HEK293T (cell line): ENCODE data around the gene PANX2.

Source experiments
- CTCF ChIA-PET: fragments of 350-600 bp; formaldehyde crosslinking; extraction: SDS; loops from one replicate; lab custom pipeline; 2021; ENCODE audit warnings: antibody characterized with exemption, inconsistent platforms; lab: Yijun Ruan, JAX
- POLR2A ChIA-PET: fragments of 350-600 bp; formaldehyde crosslinking; extraction: SDS; loops from one replicate; lab custom pipeline; 2020; ENCODE audit warnings: antibody characterized with exemption, inconsistent platforms; lab: Yijun Ruan, JAX
- DNase-seq: peaks from one replicate; pipeline ENCODE4 v3.0.0; 2012; ENCODE audit warnings: mixed read lengths; ENCODE audit errors: extremely low spot score
- ARNT ChIP-seq: fragments of 450-650 bp; IDR thresholded peaks from 2 replicates; pipeline ENCODE4 v1.6.1; 2017; ENCODE audit warnings: mild to moderate bottlenecking
- BHLHE40 ChIP-seq: fragments of 450-650 bp; IDR thresholded peaks from 2 replicates; pipeline ENCODE4 v1.6.1; 2016; ENCODE audit warnings: mild to moderate bottlenecking, moderate library complexity, borderline replicate concordance
- CTBP1 ChIP-seq: fragments of 450-650 bp; IDR thresholded peaks from 2 replicates; pipeline ENCODE4 v1.6.1; 2016; ENCODE audit warnings: borderline replicate concordance
- ELF4 ChIP-seq: fragments of 450-650 bp; IDR thresholded peaks from 2 replicates; pipeline ENCODE4 v1.6.1; 2017; ENCODE audit warnings: antibody characterized with exemption
- FOXA1 ChIP-seq: fragments of 450-650 bp; IDR thresholded peaks from 2 replicates; pipeline ENCODE4 v1.6.1; 2016; ENCODE audit warnings: mild to moderate bottlenecking
- FOXK2 ChIP-seq: fragments of 450-650 bp; IDR thresholded peaks from 2 replicates; pipeline ENCODE4 v1.6.1; 2016; ENCODE audit warnings: mild to moderate bottlenecking
- FOXM1 ChIP-seq: fragments of 450-650 bp; IDR thresholded peaks from 2 replicates; pipeline ENCODE4 v1.6.1; 2017; ENCODE audit warnings: mild to moderate bottlenecking, borderline replicate concordance
- HDGF ChIP-seq: fragments of 450-650 bp; IDR thresholded peaks from 2 replicates; pipeline ENCODE4 v1.6.1; 2017; ENCODE audit warnings: antibody characterized with exemption, borderline replicate concordance
- L3MBTL2 ChIP-seq: fragments of 450-650 bp; conservative IDR thresholded peaks from 2 replicates; pipeline ENCODE4 v1.6.1; 2016; ENCODE audit warnings: mild to moderate bottlenecking
- LEF1 ChIP-seq: fragments of 450-650 bp; IDR thresholded peaks from 2 replicates; pipeline ENCODE4 v1.6.1; 2017; ENCODE audit warnings: mild to moderate bottlenecking, borderline replicate concordance
- NFRKB ChIP-seq: fragments of 450-650 bp; IDR thresholded peaks from 2 replicates; pipeline ENCODE4 v1.6.1; 2016; ENCODE audit warnings: mild to moderate bottlenecking, moderate library complexity
- SP1 ChIP-seq: fragments of 450-650 bp; IDR thresholded peaks from 2 replicates; pipeline ENCODE4 v1.6.1; 2017
- SUZ12 ChIP-seq: fragments of 450-650 bp; IDR thresholded peaks from 2 replicates; pipeline ENCODE4 v1.6.1; 2016; ENCODE audit warnings: mild to moderate bottlenecking
- TARDBP ChIP-seq: fragments of 450-650 bp; IDR thresholded peaks from 2 replicates; pipeline ENCODE4 v1.6.1; 2016
- ZNF384 ChIP-seq: fragments of 450-650 bp; IDR thresholded peaks from 2 replicates; pipeline ENCODE4 v1.6.1; 2016
- TF ChIP-seq, protein P1 (sequence below): fragments of 450-650 bp; IDR thresholded peaks from 2 replicates; pipeline ENCODE4 v1.6.1; 2016

The PANX2 gene

DNA sequence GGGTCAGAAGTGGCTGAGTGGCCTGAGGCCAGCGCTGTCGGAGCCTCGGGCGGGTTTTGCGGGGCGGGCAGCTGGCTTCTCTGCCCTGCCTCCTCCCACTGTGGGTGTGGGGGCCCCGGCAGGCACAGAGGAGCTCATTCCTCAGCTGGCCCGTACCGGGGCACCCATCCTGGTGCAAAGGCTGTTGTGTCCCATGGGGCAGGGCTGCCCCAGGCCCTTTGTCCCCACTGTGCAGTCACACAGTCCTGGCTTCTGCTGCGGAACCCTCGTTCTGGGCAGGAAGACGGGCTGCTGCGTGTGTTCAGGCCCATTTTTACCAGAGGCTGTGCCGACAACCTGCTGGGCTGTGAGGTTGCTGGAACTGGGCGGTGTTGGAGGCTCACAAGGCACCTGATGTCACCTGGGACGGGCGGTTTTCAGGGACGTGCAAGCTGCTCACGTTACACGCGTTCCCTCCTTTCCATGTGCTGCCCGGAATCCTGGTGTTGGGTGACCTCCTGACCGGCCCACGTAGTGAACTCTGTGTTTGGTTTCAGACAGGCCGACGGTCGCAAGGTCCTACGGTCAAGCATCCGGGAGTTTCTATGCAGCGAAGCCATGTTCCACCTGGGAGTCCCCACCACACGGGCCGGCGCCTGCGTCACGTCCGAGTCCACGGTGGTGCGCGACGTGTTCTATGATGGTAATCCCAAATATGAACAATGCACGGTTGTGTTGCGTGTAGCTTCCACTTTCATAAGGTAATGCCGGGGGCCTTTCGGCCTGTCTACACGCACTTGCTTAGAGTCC lies 35.4 kb downstream of the PANX2 start:
- no peak for TF ChIP-seq ARNT
- TF ChIP-seq, protein P1, sequence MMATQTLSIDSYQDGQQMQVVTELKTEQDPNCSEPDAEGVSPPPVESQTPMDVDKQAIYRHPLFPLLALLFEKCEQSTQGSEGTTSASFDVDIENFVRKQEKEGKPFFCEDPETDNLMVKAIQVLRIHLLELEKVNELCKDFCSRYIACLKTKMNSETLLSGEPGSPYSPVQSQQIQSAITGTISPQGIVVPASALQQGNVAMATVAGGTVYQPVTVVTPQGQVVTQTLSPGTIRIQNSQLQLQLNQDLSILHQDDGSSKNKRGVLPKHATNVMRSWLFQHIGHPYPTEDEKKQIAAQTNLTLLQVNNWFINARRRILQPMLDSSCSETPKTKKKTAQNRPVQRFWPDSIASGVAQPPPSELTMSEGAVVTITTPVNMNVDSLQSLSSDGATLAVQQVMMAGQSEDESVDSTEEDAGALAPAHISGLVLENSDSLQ = no peak
- TF ChIP-seq FOXK2 = no peak
- TF ChIP-seq FOXM1 = no peak
- TF ChIP-seq LEF1 = no peak
- no peak for TF ChIP-seq FOXA1
- no peak for TF ChIP-seq HDGF
- no peak for DNase-seq
- POLR2A ChIA-PET = no interaction called here
- CTCF ChIA-PET = interaction anchor here (0.6 to 1.2 kb wide), 3 partner anchors 22 to 62 kb away, joined by 3 read pairs; no protein-coding TSS in a partner anchor

GRCh38 chr22:50206599-50206998 lies 36.1 kb downstream of the PANX2 start:
- ChIA-PET POLR2A (no interaction called here), CTCF (interaction anchor here (0.6 to 1.2 kb wide), 3 partner anchors 22 to 121 kb away, joined by 3 to 4 read pairs (median 3); partner anchors contain the start of gene MLC1)
- TF ChIP-seq CTBP1 = no peak
- no peak for TF ChIP-seq FOXA1
- TF ChIP-seq FOXM1 = no peak
- TF ChIP-seq, protein P1 = no peak
- no peak for TF ChIP-seq HDGF
- TF ChIP-seq L3MBTL2 = peak; percentile 44; the same call in 1 of the 2 replicates
- no peak for TF ChIP-seq ARNT
- no peak for TF ChIP-seq BHLHE40
- DNase-seq = peak; percentile 64

DNA sequence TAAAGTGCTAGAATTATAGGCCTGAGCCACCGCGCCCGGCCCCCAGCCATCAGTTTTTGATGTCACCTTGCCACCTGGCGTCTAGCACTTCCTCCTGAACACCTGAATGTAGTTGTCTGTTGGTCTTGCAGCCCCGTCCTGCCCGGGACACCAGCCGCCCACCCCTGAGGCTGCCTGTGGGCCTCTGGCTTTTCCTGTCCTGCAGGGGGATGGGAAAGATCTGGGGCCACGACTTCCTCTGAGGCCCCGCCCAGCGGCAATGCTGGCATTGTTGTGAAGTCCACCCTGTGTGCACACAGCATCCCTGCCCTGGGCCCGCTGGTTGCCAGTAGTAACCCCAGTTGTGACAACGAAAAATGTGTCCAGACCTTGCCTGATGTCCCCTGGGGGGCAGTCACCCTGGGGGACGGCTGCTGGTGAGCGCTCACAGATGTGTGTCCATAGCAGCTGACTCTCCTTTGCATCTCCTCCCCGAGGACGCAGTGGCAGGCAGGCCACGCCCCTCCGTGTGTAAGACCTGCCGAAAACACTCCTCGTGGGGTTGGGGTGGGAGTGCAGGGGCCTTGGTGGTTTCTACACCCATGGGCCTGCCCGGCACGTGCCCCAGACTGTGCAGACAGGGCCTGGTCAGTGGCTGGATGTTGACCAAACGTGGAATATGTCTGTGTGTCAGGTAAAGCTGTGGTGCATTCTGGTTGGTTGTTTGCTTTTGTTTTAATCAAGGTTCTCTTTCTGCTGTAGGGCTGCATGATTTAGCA lies 37.0 kb downstream of the PANX2 start:
- CTCF ChIA-PET = no interaction called here
- no peak for DNase-seq
- TF ChIP-seq FOXA1 = no peak
- no peak for TF ChIP-seq HDGF
- TF ChIP-seq FOXK2 = no peak
- TF ChIP-seq ELF4 = no peak
- no peak for TF ChIP-seq TARDBP
- no peak for TF ChIP-seq SP1
- no peak for TF ChIP-seq BHLHE40
- no peak for TF ChIP-seq LEF1
- no peak for TF ChIP-seq SUZ12
- no peak for TF ChIP-seq FOXM1
- no peak for TF ChIP-seq L3MBTL2
- TF ChIP-seq NFRKB = no peak
- POLR2A ChIA-PET = interaction anchor here (1.7 kb wide), 1 partner anchor 58 kb away, joined by 4 read pairs; no protein-coding TSS in a partner anchor

DNA sequence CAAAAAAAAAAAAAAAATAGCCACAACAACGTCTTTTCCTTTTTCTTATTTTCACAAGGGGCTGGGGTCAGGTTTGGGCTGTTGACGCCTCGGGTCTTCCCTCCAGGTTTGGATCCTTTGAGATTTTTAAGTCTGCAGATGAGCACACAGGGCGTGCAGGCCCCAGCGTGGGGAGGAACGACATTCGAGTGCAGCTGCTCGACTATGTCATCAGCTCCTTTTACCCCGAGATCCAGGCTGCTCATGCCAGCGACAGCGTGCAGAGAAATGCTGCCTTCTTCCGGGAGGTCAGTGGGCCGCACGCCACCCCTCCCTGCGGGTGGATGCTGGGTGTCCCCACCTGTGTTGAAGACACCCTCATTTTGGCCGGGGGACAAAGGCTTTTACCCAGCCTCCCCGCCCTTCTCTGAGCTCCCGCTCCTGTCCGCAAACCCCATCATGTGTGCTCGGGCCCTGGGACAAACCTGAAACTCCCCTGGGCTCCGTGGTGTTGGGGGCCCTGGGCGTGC lies 38.0 kb downstream of the PANX2 start:
- TF ChIP-seq, protein P1 = no peak
- TF ChIP-seq SUZ12 = no peak
- no peak for TF ChIP-seq FOXK2
- no peak for TF ChIP-seq CTBP1
- no peak for TF ChIP-seq SP1
- TF ChIP-seq ELF4 = no peak
- no peak for TF ChIP-seq TARDBP
- no peak for TF ChIP-seq L3MBTL2
- no peak for TF ChIP-seq FOXA1
- CTCF ChIA-PET = interaction anchor here (0.7 to 1.6 kb wide), 2 partner anchors 60 to 108 kb away, joined by 4 to 5 read pairs; no protein-coding TSS in a partner anchor
- POLR2A ChIA-PET = interaction anchor here (1.0 to 1.7 kb wide), 2 partner anchors 18 to 59 kb away, joined by 3 to 4 read pairs; no protein-coding TSS in a partner anchor
- DNase-seq = no peak

DNA sequence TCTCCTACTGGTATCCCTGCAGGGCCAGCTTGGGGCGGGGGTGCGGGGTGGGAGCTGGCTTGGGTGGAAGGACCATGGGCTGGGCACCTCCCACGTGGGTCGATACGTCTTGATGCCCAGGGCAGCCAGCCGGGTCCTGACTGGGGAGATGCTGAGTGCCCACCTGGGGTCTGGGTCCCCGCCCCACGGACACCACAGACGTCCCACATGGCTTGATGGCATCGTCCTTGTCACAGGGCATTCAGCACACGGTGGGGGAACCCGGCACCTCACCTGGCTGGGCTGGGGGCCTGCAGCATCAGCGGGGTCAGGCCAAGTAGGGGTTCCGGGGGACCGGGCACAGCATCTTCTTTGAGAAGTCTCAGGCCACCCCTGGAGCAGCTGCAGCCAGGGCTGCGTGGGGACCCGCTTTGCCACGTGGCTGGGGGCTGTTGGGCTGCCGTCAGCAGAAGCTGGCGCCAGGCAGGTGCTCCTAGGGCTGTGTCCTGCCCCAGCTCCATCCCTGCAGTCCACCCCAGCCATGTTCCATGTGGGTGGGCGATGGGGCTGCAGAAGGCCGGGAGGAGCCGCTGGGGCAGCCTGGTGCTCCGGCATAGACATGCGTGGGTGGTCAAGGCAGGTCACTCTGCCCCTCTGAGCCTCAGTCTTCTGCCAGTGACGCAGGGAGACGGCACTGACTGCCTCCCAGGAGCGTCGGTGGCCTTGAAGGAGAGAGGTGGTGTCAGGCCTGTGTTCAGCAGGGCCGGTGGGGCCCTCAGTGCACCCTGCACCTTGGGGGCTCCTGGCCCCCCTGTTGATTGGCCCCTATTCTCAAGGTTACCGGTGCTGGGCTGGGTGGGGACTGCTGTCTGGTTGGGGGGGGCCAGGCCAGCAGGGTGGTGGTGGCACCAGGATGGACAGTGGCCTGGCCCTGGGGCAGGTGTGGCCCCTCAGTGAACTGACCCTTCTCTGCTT lies 38.7 kb downstream of the PANX2 start:
- TF ChIP-seq NFRKB (no peak), FOXK2 (no peak), SUZ12 (no peak), BHLHE40 (no peak), ZNF384 (no peak), L3MBTL2 (no peak), FOXA1 (no peak), ARNT (no peak), LEF1 (no peak), HDGF (no peak), CTBP1 (no peak)
- TF ChIP-seq, protein P1 = no peak
- CTCF ChIA-PET = interaction anchor here (0.7 to 1.6 kb wide), 2 partner anchors 61 to 109 kb away, joined by 4 to 5 read pairs; no protein-coding TSS in a partner anchor
- no peak for DNase-seq
- POLR2A ChIA-PET = interaction anchor here (1.0 to 1.7 kb wide), 2 partner anchors 19 to 59 kb away, joined by 3 to 4 read pairs; no protein-coding TSS in a partner anchor
